Measurements from ENCODE around the gene NXPH2. TPM values are rescaled to one million over a fixed set of nuclear protein-coding genes. Genes with fewer than 3 reads are reported as not detected.

Gene NXPH2
- total and polyA plus RNA-seq, 2 of the 13 experiments (the other 11 are each of a cell fraction or from before 2014, with no cell fraction given), result not detected

DNA sequence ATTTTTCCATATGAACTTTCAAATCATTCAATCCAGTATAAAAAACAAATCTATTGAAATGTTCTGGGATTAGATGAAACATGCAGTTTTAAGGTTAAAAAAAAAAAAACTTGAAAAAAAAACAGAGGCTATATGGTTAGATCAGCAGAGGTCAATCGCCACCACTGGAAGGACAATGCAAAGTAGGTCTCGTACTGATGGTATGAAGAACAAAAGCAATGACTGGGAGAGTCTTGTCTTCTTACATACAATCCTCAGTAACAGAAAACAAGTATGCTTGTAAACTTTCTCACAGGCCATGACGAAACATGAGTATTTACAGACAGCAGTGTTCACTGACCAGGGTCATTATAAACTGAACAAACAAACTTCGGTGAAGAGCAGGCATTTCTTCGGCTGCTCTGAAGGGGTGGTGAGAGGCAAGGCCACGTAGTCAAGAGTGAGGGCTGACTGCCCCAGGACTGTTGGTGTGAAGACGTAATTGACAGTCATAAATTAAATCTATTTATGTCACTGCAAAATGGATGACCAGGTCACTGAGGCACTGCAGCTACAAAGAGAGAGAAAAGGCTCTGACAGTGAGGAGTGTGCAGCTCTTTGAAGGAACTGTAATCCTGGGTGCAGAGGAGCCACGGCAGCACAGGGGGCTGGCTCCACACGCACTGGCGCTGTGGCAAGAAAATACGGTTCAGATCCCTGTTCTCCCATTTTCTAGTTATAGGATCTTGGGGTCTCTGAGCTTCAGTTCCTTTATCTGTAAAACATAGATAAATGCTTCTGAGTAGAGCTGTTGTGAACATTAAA lies 60.0 kb downstream of the NXPH2 start (continued):
- TF ChIP-seq ARNT (IDR thresholded peaks at IDR 0.05) (no peak), MED1 (CRISPR knock-in tag; IDR thresholded peaks at IDR 0.05) (0 out of 2 replicates have a peak, but pooled peaks have one; percentile 36), ZNF816 (CRISPR knock-in tag; IDR thresholded peaks at IDR 0.05; ENCODE audit: borderline replicate concordance) (no peak), ZMYM3 (CRISPR knock-in tag; IDR thresholded peaks at IDR 0.05) (peak; percentile 16; the same call in 1 of the 2 replicates), BORCS8-MEF2B (CRISPR knock-in tag; IDR thresholded peaks at IDR 0.05) (0 out of 2 replicates have a peak, but pooled peaks have one; percentile 22), TAF1 (CRISPR knock-in tag; IDR thresholded peaks at IDR 0.05) (no peak), SUZ12 (IDR thresholded peaks at IDR 0.05; ENCODE audit: low read depth, low read length) (no peak), DNMT1 (CRISPR knock-in tag; IDR thresholded peaks at IDR 0.05) (no peak), IRF2 (CRISPR knock-in tag; IDR thresholded peaks at IDR 0.05) (no peak), KMT2B (CRISPR knock-in tag; IDR thresholded peaks at IDR 0.05) (no peak), MTF2 (CRISPR knock-in tag; IDR thresholded peaks at IDR 0.05; ENCODE audit: borderline replicate concordance) (no peak), YY1 (IDR thresholded peaks at IDR 0.05; ENCODE audit: insufficient read depth, insufficient replicate concordance, low read depth, low read length) (no peak), ZNF235 (CRISPR knock-in tag; IDR thresholded peaks at IDR 0.05; ENCODE audit: borderline replicate concordance) (no peak), SIX4 (CRISPR knock-in tag; IDR thresholded peaks at IDR 0.05) (no peak), NCOA5 (CRISPR knock-in tag; IDR thresholded peaks at IDR 0.05) (no peak), ZNF768 (CRISPR knock-in tag; IDR thresholded peaks at IDR 0.05) (no peak)
- TF ChIP-seq, protein P1, sequence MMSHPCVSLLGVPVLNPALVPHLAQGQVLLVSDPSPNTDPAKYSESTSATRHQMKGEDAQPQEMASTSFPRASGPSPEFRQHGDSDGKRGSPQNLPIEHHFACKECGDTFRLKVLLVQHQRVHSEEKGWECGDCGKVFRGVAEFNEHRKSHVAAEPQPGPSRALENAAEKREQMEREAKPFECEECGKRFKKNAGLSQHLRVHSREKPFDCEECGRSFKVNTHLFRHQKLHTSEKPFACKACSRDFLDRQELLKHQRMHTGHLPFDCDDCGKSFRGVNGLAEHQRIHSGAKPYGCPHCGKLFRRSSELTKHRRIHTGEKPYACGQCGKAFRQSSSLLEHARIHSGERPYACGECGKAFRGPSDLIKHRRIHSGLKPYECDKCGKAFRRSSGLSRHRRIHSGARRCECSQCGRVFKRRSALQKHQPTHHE (CRISPR knock-in tag; IDR thresholded peaks at IDR 0.05; ENCODE audit: borderline replicate concordance), result no peak
- TF ChIP-seq, protein P2, sequence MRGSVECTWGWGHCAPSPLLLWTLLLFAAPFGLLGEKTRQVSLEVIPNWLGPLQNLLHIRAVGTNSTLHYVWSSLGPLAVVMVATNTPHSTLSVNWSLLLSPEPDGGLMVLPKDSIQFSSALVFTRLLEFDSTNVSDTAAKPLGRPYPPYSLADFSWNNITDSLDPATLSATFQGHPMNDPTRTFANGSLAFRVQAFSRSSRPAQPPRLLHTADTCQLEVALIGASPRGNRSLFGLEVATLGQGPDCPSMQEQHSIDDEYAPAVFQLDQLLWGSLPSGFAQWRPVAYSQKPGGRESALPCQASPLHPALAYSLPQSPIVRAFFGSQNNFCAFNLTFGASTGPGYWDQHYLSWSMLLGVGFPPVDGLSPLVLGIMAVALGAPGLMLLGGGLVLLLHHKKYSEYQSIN (CRISPR knock-in tag; IDR thresholded peaks at IDR 0.05; ENCODE audit: borderline replicate concordance), result no peak
- TF ChIP-seq, protein P3, sequence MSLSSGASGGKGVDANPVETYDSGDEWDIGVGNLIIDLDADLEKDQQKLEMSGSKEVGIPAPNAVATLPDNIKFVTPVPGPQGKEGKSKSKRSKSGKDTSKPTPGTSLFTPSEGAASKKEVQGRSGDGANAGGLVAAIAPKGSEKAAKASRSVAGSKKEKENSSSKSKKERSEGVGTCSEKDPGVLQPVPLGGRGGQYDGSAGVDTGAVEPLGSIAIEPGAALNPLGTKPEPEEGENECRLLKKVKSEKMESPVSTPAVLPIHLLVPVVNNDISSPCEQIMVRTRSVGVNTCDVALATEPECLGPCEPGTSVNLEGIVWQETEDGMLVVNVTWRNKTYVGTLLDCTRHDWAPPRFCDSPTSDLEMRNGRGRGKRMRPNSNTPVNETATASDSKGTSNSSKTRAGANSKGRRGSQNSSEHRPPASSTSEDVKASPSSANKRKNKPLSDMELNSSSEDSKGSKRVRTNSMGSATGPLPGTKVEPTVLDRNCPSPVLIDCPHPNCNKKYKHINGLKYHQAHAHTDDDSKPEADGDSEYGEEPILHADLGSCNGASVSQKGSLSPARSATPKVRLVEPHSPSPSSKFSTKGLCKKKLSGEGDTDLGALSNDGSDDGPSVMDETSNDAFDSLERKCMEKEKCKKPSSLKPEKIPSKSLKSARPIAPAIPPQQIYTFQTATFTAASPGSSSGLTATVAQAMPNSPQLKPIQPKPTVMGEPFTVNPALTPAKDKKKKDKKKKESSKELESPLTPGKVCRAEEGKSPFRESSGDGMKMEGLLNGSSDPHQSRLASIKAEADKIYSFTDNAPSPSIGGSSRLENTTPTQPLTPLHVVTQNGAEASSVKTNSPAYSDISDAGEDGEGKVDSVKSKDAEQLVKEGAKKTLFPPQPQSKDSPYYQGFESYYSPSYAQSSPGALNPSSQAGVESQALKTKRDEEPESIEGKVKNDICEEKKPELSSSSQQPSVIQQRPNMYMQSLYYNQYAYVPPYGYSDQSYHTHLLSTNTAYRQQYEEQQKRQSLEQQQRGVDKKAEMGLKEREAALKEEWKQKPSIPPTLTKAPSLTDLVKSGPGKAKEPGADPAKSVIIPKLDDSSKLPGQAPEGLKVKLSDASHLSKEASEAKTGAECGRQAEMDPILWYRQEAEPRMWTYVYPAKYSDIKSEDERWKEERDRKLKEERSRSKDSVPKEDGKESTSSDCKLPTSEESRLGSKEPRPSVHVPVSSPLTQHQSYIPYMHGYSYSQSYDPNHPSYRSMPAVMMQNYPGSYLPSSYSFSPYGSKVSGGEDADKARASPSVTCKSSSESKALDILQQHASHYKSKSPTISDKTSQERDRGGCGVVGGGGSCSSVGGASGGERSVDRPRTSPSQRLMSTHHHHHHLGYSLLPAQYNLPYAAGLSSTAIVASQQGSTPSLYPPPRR (CRISPR knock-in tag; IDR thresholded peaks at IDR 0.05; ENCODE audit: borderline replicate concordance), result no peak
- TF ChIP-seq, protein P4, sequence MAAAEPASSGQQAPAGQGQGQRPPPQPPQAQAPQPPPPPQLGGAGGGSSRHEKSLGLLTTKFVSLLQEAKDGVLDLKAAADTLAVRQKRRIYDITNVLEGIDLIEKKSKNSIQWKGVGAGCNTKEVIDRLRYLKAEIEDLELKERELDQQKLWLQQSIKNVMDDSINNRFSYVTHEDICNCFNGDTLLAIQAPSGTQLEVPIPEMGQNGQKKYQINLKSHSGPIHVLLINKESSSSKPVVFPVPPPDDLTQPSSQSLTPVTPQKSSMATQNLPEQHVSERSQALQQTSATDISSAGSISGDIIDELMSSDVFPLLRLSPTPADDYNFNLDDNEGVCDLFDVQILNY (CRISPR knock-in tag; conservative IDR thresholded peaks at IDR 0.05), result no peak

Measured in HepG2 (cell line).